ENCODE measurements around the gene CNTLN.

DNA sequence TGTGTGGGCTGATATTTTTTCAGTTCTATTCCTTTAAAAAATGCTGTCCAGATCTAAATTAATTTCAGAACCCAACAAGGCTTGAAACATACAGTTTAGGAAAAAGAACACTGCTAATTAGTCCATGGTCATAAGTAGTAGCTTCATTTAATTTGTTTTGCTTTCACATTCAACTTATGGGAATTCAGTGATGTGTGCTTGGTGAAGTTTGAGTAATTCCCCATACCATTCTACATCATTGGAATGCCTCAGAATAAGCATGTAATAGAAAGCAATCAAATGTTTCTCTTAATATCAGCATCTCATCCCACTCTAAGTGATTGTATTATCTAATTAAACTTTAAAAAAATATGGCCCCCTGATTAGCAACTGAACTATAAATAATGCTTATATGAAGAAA, 2.7 kb downstream of the CNTLN start:
- TF ChIP-seq, protein P1, sequence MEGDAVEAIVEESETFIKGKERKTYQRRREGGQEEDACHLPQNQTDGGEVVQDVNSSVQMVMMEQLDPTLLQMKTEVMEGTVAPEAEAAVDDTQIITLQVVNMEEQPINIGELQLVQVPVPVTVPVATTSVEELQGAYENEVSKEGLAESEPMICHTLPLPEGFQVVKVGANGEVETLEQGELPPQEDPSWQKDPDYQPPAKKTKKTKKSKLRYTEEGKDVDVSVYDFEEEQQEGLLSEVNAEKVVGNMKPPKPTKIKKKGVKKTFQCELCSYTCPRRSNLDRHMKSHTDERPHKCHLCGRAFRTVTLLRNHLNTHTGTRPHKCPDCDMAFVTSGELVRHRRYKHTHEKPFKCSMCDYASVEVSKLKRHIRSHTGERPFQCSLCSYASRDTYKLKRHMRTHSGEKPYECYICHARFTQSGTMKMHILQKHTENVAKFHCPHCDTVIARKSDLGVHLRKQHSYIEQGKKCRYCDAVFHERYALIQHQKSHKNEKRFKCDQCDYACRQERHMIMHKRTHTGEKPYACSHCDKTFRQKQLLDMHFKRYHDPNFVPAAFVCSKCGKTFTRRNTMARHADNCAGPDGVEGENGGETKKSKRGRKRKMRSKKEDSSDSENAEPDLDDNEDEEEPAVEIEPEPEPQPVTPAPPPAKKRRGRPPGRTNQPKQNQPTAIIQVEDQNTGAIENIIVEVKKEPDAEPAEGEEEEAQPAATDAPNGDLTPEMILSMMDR (IDR thresholded peaks at IDR 0.05; ENCODE audit: poor library complexity) = no peak
- TF ChIP-seq EZH2 (IDR thresholded peaks at IDR 0.05; ENCODE audit: borderline replicate concordance) = no peak

All from hepatocyte (in vitro differentiated cells).